Activated CD4-positive, alpha-beta memory T cell treated with anti-CD3 and anti-CD28 coated beads for 36 hours (primary cell): ENCODE measurements around the gene TWF1. TPM values are rescaled to one million over a fixed set of nuclear protein-coding genes. Genes with fewer than 3 reads are reported as not detected.
"Not testable (repeated sequence)": the region's sequence is repeated elsewhere in the genome, so short reads cannot be mapped to it uniquely, and the experiment has no call there.

ENCODE experiments used
- CTCF ChIA-PET: fragments of 350-600 bp; sonication (Branson Sonifier 250); formaldehyde crosslinking; loops from one replicate; lab custom pipeline; 2021; ENCODE audit warnings: antibody characterized with exemption, inconsistent platforms; lab: Charles Lee
- POLR2A ChIA-PET: fragments of 350-600 bp; sonication (Branson Sonifier 250); formaldehyde crosslinking; loops from one replicate; lab custom pipeline; 2021; ENCODE audit warnings: antibody characterized with exemption; lab: Charles Lee
- DNase-seq: peaks from one replicate; pipeline ENCODE4 v3.0.0-alpha.2; 2020
- H3K27ac Mint-ChIP-seq: one replicate; pipeline ENCODE4 v1.8.0; 2021; ENCODE audit warnings: mixed read lengths
- H3K27me3 Mint-ChIP-seq: one replicate; pipeline ENCODE4 v1.8.0; 2021; ENCODE audit warnings: mixed read lengths
- H3K36me3 Mint-ChIP-seq: one replicate; pipeline ENCODE4 v1.8.0; 2021; ENCODE audit warnings: mixed read lengths
- H3K4me1 Mint-ChIP-seq: one replicate; pipeline ENCODE4 v1.8.0; 2021; ENCODE audit warnings: low read depth, mixed read lengths
- H3K4me3 Mint-ChIP-seq: one replicate; pipeline ENCODE4 v1.8.0; 2021; ENCODE audit warnings: mild to moderate bottlenecking, mixed read lengths
- H3K9me3 Mint-ChIP-seq: one replicate; pipeline ENCODE4 v1.8.0; 2021; ENCODE audit warnings: mixed read lengths
- intact Hi-C: fragments of 100-400 bp; cut with micrococcal nuclease; formaldehyde crosslinking; loops from one replicate; pipeline ENCODE4 v1.15.1; 2023
- total RNA-seq, 2 experiments: library from RNA; stranded (reverse); gene quantifications; one replicate each; pipeline ENCODE4 v1.2.3, GENCODE V29; 2021

The TWF1 gene
- total RNA-seq, 2 experiments from 2014 or later = 19.1 to 19.4 TPM

GRCh38 chr12:43760396-43760795 lies 45.7 kb downstream of the TWF1 start:
- ChIA-PET POLR2A (interaction anchor here (2.6 kb wide), 1 partner anchor 46 kb away, joined by 32 read pairs; the partner anchor contains the start of gene TWF1), CTCF (interaction anchor here (1.2 to 2.6 kb wide), 3 partner anchors 17 to 122 kb away, joined by 3 to 21 read pairs (median 12); partner anchors contain the start of gene TWF1)
- H3K4me1 Mint-ChIP-seq = peaks cover 51% of the 10 kb centered on the region
- DNase-seq = no peak
- intact Hi-C loops = no loop called here
- peak overlapping the region; percentile 98 for H3K27ac Mint-ChIP-seq
- H3K9me3 Mint-ChIP-seq = no peaks in the 10 kb centered on the region
- H3K36me3 Mint-ChIP-seq = peaks cover 6% of the 10 kb centered on the region
- H3K4me3 Mint-ChIP-seq = peak overlapping the region; percentile 94
- no peaks in the 10 kb centered on the region for H3K27me3 Mint-ChIP-seq

- H3K27ac Mint-ChIP-seq = peak within 1 kb of the TSS; percentile 98
- peak; percentile 97 for DNase-seq
- peaks cover 19% of the 10 kb centered on the region for H3K36me3 Mint-ChIP-seq
- intact Hi-C loops = loop anchor here (1.0 kb wide), 4 partner anchors 29 to 123 kb away; partner anchors contain the start of gene TMEM117
- no peaks in the 10 kb centered on the region for H3K9me3 Mint-ChIP-seq
- ChIA-PET CTCF (interaction anchor here (0.7 to 2.6 kb wide), 13 partner anchors 9 to 1349 kb away, joined by 3 to 21 read pairs (median 5); partner anchors contain the start of genes TMEM117 and TWF1), POLR2A (interaction anchor here (0.8 to 2.6 kb wide), 7 partner anchors 31 to 124 kb away, joined by 3 to 32 read pairs (median 3); partner anchors contain the start of genes TMEM117 and TWF1)
- no peaks in the 10 kb centered on the region for H3K27me3 Mint-ChIP-seq
- H3K4me1 Mint-ChIP-seq = peaks cover 61% of the 10 kb centered on the region
- peak within 1 kb of the TSS; percentile 94 for H3K4me3 Mint-ChIP-seq
Observed at GRCh38 chr12:43758728-43759563, 47.2 kb downstream of the TWF1 start, which contains the start of the genes IRAK4 and PUS7L. Gene IRAK4, plus strand, starts transcription at chr12:43758951. Its CDS starts 9,161 bp downstream, at chr12:43768112. Gene PUS7L, minus strand, starts transcription at chr12:43758790. Its CDS starts 3,545 bp downstream, at chr12:43755245.

GRCh38 chr12:43758247-43758727 lies 47.8 kb downstream of the TWF1 start:
- CTCF ChIA-PET = interaction anchor here (0.7 to 2.6 kb wide), 9 partner anchors 9 to 1348 kb away, joined by 3 to 21 read pairs (median 5); partner anchors contain the start of genes TMEM117 and TWF1
- POLR2A ChIA-PET = interaction anchor here (0.7 to 2.6 kb wide), 4 partner anchors 48 to 1070 kb away, joined by 3 to 32 read pairs (median 8); partner anchors contain the start of genes TMEM117 and TWF1
- Mint-ChIP-seq H3K27ac (peak overlapping the region; percentile 98), H3K36me3 (peaks cover 20% of the 10 kb centered on the region), H3K9me3 (no peaks in the 10 kb centered on the region), H3K27me3 (no peaks in the 10 kb centered on the region), H3K4me3 (peak overlapping the region; percentile 94), H3K4me1 (peaks cover 63% of the 10 kb centered on the region)
- intact Hi-C loops = loop anchor here (1.0 kb wide), 2 partner anchors 28 to 78 kb away; partner anchors contain the start of gene TMEM117
- no peak for DNase-seq

GRCh38 chr12:43754015-43754414 lies 52.1 kb downstream of the TWF1 start:
- Mint-ChIP-seq H3K9me3 (peaks cover 6% of the 10 kb centered on the region), H3K27ac (no peak overlapping the region), H3K27me3 (no peaks in the 10 kb centered on the region), H3K36me3 (peaks cover 37% of the 10 kb centered on the region), H3K4me3 (no peak overlapping the region), H3K4me1 (peaks cover 48% of the 10 kb centered on the region)
- CTCF ChIA-PET = no interaction called here
- DNase-seq = no peak
- POLR2A ChIA-PET = no interaction called here
- intact Hi-C loops = no loop called here

GRCh38 chr12:43751360-43751759 lies 54.8 kb downstream of the TWF1 start:
- CTCF ChIA-PET, DNase-seq, POLR2A ChIA-PET, intact Hi-C loops, H3K4me3 Mint-ChIP-seq, H3K9me3 Mint-ChIP-seq, H3K27ac Mint-ChIP-seq, H3K27me3 Mint-ChIP-seq: not testable (repeated sequence)
- Mint-ChIP-seq H3K36me3 (peaks cover 38% of the 10 kb centered on the region), H3K4me1 (peaks cover 33% of the 10 kb centered on the region)

- ChIA-PET CTCF (no interaction called here), POLR2A (no interaction called here)
- H3K27me3 Mint-ChIP-seq = no peaks in the 10 kb centered on the region
- peaks cover 39% of the 10 kb centered on the region for H3K36me3 Mint-ChIP-seq
- DNase-seq = no peak
- peaks cover 29% of the 10 kb centered on the region for H3K4me1 Mint-ChIP-seq
- intact Hi-C loops = no loop called here
- no peak overlapping the region for H3K27ac Mint-ChIP-seq
- H3K9me3 Mint-ChIP-seq = peaks cover 6% of the 10 kb centered on the region
- no peak overlapping the region for H3K4me3 Mint-ChIP-seq
Observed at GRCh38 chr12:43750814-43751213, 55.3 kb downstream of the TWF1 start.

GRCh38 chr12:43749016-43749415 lies 57.1 kb downstream of the TWF1 start:
- POLR2A ChIA-PET = no interaction called here
- H3K36me3 Mint-ChIP-seq = peaks cover 38% of the 10 kb centered on the region
- DNase-seq = no peak
- intact Hi-C loops = no loop called here
- H3K4me1 Mint-ChIP-seq = peaks cover 18% of the 10 kb centered on the region
- H3K4me3 Mint-ChIP-seq = no peak overlapping the region
- CTCF ChIA-PET = interaction anchor here (2.6 kb wide), 1 partner anchor 10 kb away, joined by 11 read pairs; the partner anchor contains the start of genes IRAK4 and PUS7L
- peaks cover 6% of the 10 kb centered on the region for H3K9me3 Mint-ChIP-seq
- H3K27ac Mint-ChIP-seq = no peak overlapping the region
- H3K27me3 Mint-ChIP-seq = no peaks in the 10 kb centered on the region

- Mint-ChIP-seq H3K9me3 (no peaks in the 10 kb centered on the region), H3K27me3 (no peaks in the 10 kb centered on the region), H3K36me3 (peaks cover 26% of the 10 kb centered on the region)
Observed at GRCh38 chr12:43744826-43745225, 61.3 kb downstream of the TWF1 start.

More at GRCh38 chr12:43744826-43745225, 61.3 kb downstream of the TWF1 start:
- no peak for DNase-seq
- no peaks in the 10 kb centered on the region for H3K4me1 Mint-ChIP-seq
- POLR2A ChIA-PET = no interaction called here
- intact Hi-C loops = no loop called here
- no peak overlapping the region for H3K27ac Mint-ChIP-seq
- CTCF ChIA-PET = no interaction called here
- no peak overlapping the region for H3K4me3 Mint-ChIP-seq

Other genes starting within 250 kb of the TWF1 start
- 10 to 100 TPM; 14.8 to 16.0 TPM for gene PUS7L, start 47.5 kb downstream of the TWF1 start, total RNA-seq
- 10 to 100 TPM; 30.8 to 33.6 TPM for gene IRAK4, start 47.4 kb downstream of the TWF1 start, total RNA-seq
- gene TMEM117, start 29.8 kb upstream of the TWF1 start, total RNA-seq = 1 to 10 TPM; 1.7 TPM